Body of pancreas (tissue), 4 donors: ENCODE results near the gene ARFRP1. TPM values are rescaled to one million over a fixed set of nuclear protein-coding genes. Genes with fewer than 3 reads are reported as not detected.

Experiments used
- ATAC-seq: fragments of 150-250 bp; one replicate; pipeline ENCODE4 v1.9.1; 2016
- DNase-seq, 4 donors: peaks; one replicate each; pipeline ENCODE4 v3.0.0-alpha.2; 2019
- H3K27ac ChIP-seq, 4 donors: fragments of 200-600 bp; sonication (generic); 1 replicate in 3 of 4; 2 replicates in 1 of 4; pipeline versions ENCODE4 v1.5.1 to v1.6.1; 2016 to 2019; ENCODE audit warnings: mild to moderate bottlenecking in 1 of 4, mixed read lengths in 1 of 4, moderate library complexity in 1 of 4
- H3K27me3 ChIP-seq, 2 donors: fragments of 200-600 bp; sonication (generic); one replicate each; pipeline ENCODE4 v1.6.0; 2016; ENCODE audit warnings: mild to moderate bottlenecking in 1 of 2
- H3K36me3 ChIP-seq, 2 donors: fragments of 200-600 bp; sonication (generic); replicated peaks in 1 of 2; 2 replicates each; pipeline ENCODE4 v1.5.1; 2016; ENCODE audit warnings: low read depth in 2 of 2; ENCODE audit not compliant: insufficient read depth in 1 of 2
- H3K4me1 ChIP-seq: fragments of 200-600 bp; sonication (generic); one replicate; pipeline ENCODE4 v1.6.0; 2016
- H3K4me3 ChIP-seq, 2 donors: fragments of 200-600 bp; sonication (generic); 1 replicate in 1 of 2; 2 replicates in 1 of 2; pipeline ENCODE4 v1.5.1; 2016 to 2019
- H3K9me3 ChIP-seq, 3 donors: fragments of 200-600 bp; sonication (generic); 1 replicate in 2 of 3; 2 replicates in 1 of 3; pipeline ENCODE4 v1.5.1; 2016
- POLR2A ChIP-seq, 3 donors: fragments of 450-650 bp; IDR thresholded peaks; one replicate each; pipeline ENCODE4 v1.6.1; 2016; ENCODE audit warnings: antibody characterized with exemption in 3 of 3, mild to moderate bottlenecking in 2 of 3
- WGBS, 2 donors: methylation state at CpG; one replicate each; pipeline ENCODE4 v1.1.5; 2017; 5-methylcytosine and 5-hydroxymethylcytosine counted together
- intact Hi-C: fragments of 100-400 bp; cut with DNase I; formaldehyde crosslinking; loops from one replicate; pipeline ENCODE4 v1.15.1; 2023
- total RNA-seq, 2 donors: library from RNA; depleted of rRNA; stranded (reverse); fragments of >200 nt; gene quantifications; one replicate each; pipeline ENCODE4 v1.1.0, GENCODE V29; 2016
- TF ChIP-seq, protein P1 (sequence below), 7 experiments: fragments of 450-650 bp in 4 of 7; fragments of 200-600 bp in 3 of 7; sonication (generic) in 3 of 7; IDR thresholded peaks; one replicate each; pipeline ENCODE4 v1.5.1; 2016 to 2019; ENCODE audit warnings: antibody characterized with exemption in 7 of 7

ARFRP1 gene
- total RNA-seq, 2 donors from 2014 or later = 22.6 to 23.4 TPM

DNA sequence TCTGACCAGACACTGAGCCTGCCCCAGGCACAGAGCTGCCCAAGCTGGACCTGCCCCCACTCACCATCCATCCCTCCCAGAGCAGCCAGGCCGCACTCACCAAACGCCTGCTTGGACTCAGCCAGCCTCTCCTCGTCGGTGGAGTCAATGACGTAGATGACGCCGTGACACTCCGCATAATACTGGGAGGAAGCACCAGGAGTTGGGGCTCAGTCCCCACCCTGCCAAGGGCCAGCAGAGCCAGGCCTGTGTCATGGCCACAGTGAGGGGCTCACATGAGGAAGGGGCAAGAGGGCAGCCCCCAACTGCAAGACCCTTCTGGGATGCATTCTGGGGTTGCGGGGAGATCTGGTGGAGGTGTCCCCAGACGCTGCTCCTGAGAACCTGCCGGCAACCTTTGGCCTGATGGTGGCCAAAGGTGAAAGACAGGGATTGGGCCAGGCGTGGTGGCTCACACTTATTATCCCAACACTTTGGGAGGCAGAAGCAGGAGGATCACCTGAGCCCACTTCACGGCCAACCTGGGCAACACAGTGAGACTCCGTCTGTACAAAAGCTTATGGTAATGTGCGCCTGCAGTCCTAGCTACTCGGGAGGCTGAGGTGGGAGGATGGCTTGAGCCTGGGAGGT is 5.6 kb downstream of the ARFRP1 start:
- DNase-seq = peak in 2 of 4 donors; percentile 1 to 12
- 90 to 91% methylated on average over 11 to 16 of the region's 16 CpGs for WGBS, 2 donors
- Histone ChIP-seq H3K36me3 (peaks cover 0 to 3% of the 10 kb centered on the region in 2 donors), H3K4me3 (no peak overlapping the region), H3K4me1 (peaks cover 36% of the 10 kb centered on the region), H3K27ac (no peak overlapping the region), H3K9me3 (no peaks in the 10 kb centered on the region), H3K27me3 (no peaks in the 10 kb centered on the region)
- no peak for ATAC-seq
- TF ChIP-seq, protein P1, sequence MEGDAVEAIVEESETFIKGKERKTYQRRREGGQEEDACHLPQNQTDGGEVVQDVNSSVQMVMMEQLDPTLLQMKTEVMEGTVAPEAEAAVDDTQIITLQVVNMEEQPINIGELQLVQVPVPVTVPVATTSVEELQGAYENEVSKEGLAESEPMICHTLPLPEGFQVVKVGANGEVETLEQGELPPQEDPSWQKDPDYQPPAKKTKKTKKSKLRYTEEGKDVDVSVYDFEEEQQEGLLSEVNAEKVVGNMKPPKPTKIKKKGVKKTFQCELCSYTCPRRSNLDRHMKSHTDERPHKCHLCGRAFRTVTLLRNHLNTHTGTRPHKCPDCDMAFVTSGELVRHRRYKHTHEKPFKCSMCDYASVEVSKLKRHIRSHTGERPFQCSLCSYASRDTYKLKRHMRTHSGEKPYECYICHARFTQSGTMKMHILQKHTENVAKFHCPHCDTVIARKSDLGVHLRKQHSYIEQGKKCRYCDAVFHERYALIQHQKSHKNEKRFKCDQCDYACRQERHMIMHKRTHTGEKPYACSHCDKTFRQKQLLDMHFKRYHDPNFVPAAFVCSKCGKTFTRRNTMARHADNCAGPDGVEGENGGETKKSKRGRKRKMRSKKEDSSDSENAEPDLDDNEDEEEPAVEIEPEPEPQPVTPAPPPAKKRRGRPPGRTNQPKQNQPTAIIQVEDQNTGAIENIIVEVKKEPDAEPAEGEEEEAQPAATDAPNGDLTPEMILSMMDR (IDR thresholded peaks at IDR 0.05) = no peak
- TF ChIP-seq POLR2A (IDR thresholded peaks at IDR 0.05) = no peak
- intact Hi-C loops = loop anchor here (5.0 kb wide), 1 partner anchor 35 kb away; the partner anchor contains the start of genes LIME1 and SLC2A4RG

DNA sequence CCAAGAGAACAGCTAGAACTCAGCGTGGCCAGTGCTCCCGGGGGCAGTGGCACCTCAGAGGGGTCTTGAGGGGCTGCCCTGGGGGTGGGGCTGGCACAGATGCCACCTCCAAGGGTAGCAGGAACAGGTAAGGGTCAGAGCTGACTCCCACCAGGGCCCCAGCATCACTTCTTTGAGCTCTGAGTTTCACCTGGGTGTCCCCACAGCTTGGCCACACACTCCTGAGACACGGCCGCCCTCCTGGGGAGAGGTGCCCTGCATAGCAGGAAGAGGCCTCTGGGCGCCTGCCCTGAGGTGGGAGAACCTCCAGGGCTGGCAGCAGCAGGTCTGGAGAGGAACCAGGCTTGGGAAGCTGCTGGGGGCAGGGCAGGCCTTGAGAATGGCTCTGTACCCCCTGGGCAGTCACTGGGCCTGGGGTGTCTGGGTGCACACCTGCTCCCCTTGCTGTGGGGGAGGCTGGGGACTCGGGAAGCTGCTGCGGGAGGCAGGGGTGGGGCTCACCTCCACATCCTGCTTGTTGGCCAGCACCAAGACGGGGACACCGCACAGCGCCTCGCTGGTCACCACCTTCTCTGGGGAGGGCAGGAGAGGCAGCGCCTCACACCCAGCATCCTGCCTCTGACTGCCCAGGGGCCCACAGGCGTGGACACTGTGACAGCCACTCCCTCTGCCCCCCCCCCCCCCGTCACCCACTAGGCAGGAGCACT is 6.3 kb downstream of the ARFRP1 start:
- Histone ChIP-seq H3K4me3 (no peak overlapping the region), H3K4me1 (peaks cover 37% of the 10 kb centered on the region), H3K36me3 (peaks cover 0 to 3% of the 10 kb centered on the region in 2 donors), H3K9me3 (no peaks in the 10 kb centered on the region), H3K27me3 (no peaks in the 10 kb centered on the region), H3K27ac (no peak overlapping the region)
- ATAC-seq (no peak), DNase-seq (peak in 2 of 4 donors; percentile 2 to 13)
- intact Hi-C loops = loop anchor here (5.0 kb wide), 1 partner anchor 36 kb away; the partner anchor contains the start of genes LIME1 and SLC2A4RG
- 86 to 100% methylated on average over 2 to 12 of the region's 14 CpGs for WGBS, 2 donors
- no peak for TF ChIP-seq POLR2A (IDR thresholded peaks at IDR 0.05)
- TF ChIP-seq, protein P1 (IDR thresholded peaks at IDR 0.05) = no peak

DNA sequence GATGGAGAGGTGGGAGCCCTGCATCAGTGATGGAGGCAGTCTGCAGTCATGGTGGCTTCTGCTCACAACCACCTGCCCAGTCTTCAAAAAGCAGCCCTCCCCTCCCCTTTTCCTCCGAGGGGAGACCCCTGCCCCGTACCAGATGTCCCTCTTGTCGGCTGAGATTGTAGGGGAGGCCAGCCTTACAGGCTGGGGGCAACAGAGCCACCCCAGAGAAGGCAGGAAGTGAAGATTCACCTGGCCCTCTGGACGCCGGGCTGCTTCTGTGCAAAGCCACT is 6.8 kb downstream of the ARFRP1 start:
- no peak overlapping the region for H3K4me3 ChIP-seq
- no peak for ATAC-seq
- no peaks in the 10 kb centered on the region for H3K9me3 ChIP-seq
- no peaks in the 10 kb centered on the region for H3K27me3 ChIP-seq
- peaks cover 37% of the 10 kb centered on the region for H3K4me1 ChIP-seq
- 49% methylated on average over 5 of the region's 5 CpGs; no CpG with 5 or more reads in 1 of the 2 donors for WGBS, 2 donors
- peaks cover 0 to 3% of the 10 kb centered on the region in 2 donors for H3K36me3 ChIP-seq
- no peak for DNase-seq
- intact Hi-C loops = loop anchor here (5.0 kb wide), 1 partner anchor 36 kb away; the partner anchor contains the start of genes LIME1 and SLC2A4RG
- no peak overlapping the region for H3K27ac ChIP-seq
- TF ChIP-seq, protein P1 (IDR thresholded peaks at IDR 0.05) = no peak
- no peak for TF ChIP-seq POLR2A (IDR thresholded peaks at IDR 0.05)

DNA sequence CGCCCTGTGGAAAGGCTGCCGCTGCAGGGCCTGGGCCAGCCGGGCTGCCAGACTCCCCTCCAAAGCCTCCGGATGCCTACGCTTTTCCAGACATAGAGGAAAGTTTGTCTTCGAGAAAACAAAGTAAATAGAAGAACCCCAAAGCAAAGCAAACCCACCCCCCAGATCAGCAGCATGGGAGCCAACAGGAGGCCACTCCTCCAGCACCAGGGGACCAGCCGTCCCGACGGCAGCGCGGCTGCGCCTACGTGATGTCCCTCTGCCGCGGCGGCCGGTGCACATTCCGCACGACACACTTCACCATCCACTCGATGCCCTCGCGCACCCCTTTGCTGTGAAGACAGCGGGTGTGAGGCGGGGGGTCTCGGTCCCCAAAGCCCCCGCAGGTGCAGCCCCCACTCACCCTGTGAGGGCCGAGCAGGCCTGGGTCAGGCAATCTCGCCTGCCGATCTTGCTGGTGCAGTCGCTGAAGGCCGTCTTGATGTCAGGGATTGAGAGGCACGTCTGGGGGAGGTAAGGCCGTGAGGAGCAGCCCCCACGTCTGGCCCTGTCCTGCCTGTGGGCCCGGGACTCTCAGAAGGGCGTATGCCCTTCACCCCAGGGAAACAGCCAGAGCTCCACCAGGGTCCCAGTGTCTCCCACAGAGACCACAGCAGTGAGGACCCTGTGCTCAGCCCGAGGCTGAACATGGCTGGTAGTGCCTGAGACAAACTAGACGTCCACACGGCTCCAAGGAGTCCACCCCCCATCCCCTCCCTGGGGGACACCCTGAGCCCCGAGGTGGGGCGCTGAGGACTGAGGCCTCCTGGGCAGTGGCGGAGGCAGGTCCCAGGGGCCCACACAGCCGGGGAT is 7.4 kb downstream of the ARFRP1 start:
- no peak overlapping the region for H3K4me3 ChIP-seq
- DNase-seq = no peak
- H3K36me3 ChIP-seq = peaks cover 0 to 3% of the 10 kb centered on the region in 2 donors
- no peaks in the 10 kb centered on the region for H3K9me3 ChIP-seq
- no peak for ATAC-seq
- intact Hi-C loops = loop anchor here (5.0 kb wide), 1 partner anchor 37 kb away; the partner anchor contains the start of genes LIME1 and SLC2A4RG
- H3K27me3 ChIP-seq = no peaks in the 10 kb centered on the region
- no peak for TF ChIP-seq POLR2A (IDR thresholded peaks at IDR 0.05)
- TF ChIP-seq, protein P1 (IDR thresholded peaks at IDR 0.05) = no peak
- WGBS, 2 donors = 84 to 86% methylated on average over 6 to 43 of the region's 43 CpGs
- H3K4me1 ChIP-seq = peaks cover 37% of the 10 kb centered on the region
- no peak overlapping the region for H3K27ac ChIP-seq
